GM06990 (cell line): ENCODE data around the gene CASZ1.

Source experiments
- DNase-seq: peaks from one replicate; pipeline ENCODE4 v3.0.0-alpha.2; 2011; ENCODE audit not compliant: insufficient read length; ENCODE audit errors: extremely low read depth
- H3K27me3 ChIP-seq: replicated peaks from 2 replicates; pipeline ENCODE4 v1.6.0; 2011; ENCODE audit warnings: low read length; ENCODE audit not compliant: control insufficient read depth, insufficient read depth
- H3K36me3 ChIP-seq: 2 replicates; pipeline ENCODE4 v1.5.1; 2011; ENCODE audit warnings: low read length; ENCODE audit not compliant: control insufficient read depth, insufficient read depth
- H3K4me3 ChIP-seq: replicated peaks from 2 replicates; pipeline ENCODE4 v1.5.1; 2011; ENCODE audit warnings: low read depth, mild to moderate bottlenecking, control low read depth, low read length
- TF ChIP-seq, protein P1 (sequence below): IDR thresholded peaks from 2 replicates; pipeline ENCODE4 v1.5.1; 2011; ENCODE audit warnings: low read length, control low read depth, mild to moderate bottlenecking, inconsistent platforms; ENCODE audit not compliant: insufficient read depth, poor library complexity, severe bottlenecking

The CASZ1 gene

GRCh38 chr1:10832703-10833102, 36.3 kb upstream of the CASZ1 start:
- no peak for DNase-seq
- TF ChIP-seq, protein P1, sequence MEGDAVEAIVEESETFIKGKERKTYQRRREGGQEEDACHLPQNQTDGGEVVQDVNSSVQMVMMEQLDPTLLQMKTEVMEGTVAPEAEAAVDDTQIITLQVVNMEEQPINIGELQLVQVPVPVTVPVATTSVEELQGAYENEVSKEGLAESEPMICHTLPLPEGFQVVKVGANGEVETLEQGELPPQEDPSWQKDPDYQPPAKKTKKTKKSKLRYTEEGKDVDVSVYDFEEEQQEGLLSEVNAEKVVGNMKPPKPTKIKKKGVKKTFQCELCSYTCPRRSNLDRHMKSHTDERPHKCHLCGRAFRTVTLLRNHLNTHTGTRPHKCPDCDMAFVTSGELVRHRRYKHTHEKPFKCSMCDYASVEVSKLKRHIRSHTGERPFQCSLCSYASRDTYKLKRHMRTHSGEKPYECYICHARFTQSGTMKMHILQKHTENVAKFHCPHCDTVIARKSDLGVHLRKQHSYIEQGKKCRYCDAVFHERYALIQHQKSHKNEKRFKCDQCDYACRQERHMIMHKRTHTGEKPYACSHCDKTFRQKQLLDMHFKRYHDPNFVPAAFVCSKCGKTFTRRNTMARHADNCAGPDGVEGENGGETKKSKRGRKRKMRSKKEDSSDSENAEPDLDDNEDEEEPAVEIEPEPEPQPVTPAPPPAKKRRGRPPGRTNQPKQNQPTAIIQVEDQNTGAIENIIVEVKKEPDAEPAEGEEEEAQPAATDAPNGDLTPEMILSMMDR, result no peak
- H3K27me3 ChIP-seq, result no peaks in the 10 kb centered on the region; the same call in 1 of the 2 replicates
- H3K4me3 ChIP-seq, result no peak overlapping the region
- no peaks in the 10 kb centered on the region for H3K36me3 ChIP-seq

DNA sequence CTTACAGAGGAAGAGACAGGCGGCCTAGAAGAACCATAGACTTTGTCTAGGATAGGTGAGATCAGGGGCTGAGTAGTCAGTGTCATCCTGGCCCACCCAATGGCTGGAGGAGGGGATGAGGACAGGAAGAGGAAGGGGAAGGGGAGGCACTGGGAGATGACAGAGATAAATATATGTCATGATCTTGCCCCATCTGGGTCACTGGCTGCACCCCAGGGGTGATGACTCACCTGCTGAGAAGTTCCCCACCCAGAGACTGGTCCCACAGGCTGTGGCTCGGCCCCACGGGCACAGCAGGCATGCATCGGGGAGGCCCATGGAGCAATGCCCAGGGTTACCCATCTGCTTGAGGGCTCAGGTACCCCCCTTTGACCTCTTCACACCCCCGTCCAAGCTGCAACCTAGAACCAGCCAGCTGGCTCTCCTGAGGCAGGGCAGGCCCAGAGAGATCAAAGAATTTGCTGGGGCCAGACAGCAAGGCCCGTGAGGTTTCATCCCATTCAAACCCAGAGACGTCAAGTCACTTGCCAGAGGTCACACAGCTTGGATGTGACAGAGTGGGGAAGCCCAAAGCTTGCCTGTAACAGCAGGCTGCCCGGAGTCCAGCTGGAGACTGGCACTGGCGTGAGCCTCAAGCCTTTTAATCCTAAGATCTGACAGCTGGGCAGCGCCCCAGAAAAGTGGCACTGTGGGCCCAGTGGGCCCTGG, 34.7 kb upstream of the CASZ1 start:
- TF ChIP-seq, protein P1, result no peak

GRCh38 chr1:10829965-10830515, 33.6 kb upstream of the CASZ1 start:
- Histone ChIP-seq H3K27me3 (no peaks in the 10 kb centered on the region; the same call in 1 of the 2 replicates), H3K4me3 (no peak overlapping the region), H3K36me3 (no peaks in the 10 kb centered on the region)
- TF ChIP-seq, protein P1, result no peak
- DNase-seq, result no peak

More for the DNA sequence above, 34.7 kb upstream of the CASZ1 start:
- Histone ChIP-seq H3K4me3 (no peak overlapping the region), H3K27me3 (no peaks in the 10 kb centered on the region; the same call in 1 of the 2 replicates), H3K36me3 (no peaks in the 10 kb centered on the region)
- DNase-seq, result no peak

- H3K36me3 ChIP-seq, result no peaks in the 10 kb centered on the region
- DNase-seq, result no peak
- H3K4me3 ChIP-seq, result no peak overlapping the region
- TF ChIP-seq, protein P1, result no peak
- H3K27me3 ChIP-seq, result no peaks in the 10 kb centered on the region; the same call in 1 of the 2 replicates
Observed at GRCh38 chr1:10829067-10829818, 32.8 kb upstream of the CASZ1 start.

- Histone ChIP-seq H3K36me3 (no peaks in the 10 kb centered on the region), H3K27me3 (no peaks in the 10 kb centered on the region; the same call in 1 of the 2 replicates), H3K4me3 (no peak overlapping the region)
- no peak for DNase-seq
- TF ChIP-seq, protein P1, result no peak
Observed at GRCh38 chr1:10827377-10828333, 31.2 kb upstream of the CASZ1 start.
